ENCODE data around the gene ZNF334. TPM values are rescaled to one million over a fixed set of nuclear protein-coding genes. Genes with fewer than 3 reads are reported as not detected.
A peak's percentile ranks its signal among the peaks of the same experiment; 100 is the strongest.

Gene ZNF334
- total RNA-seq, 6 experiments from 2014 or later = 0.55 to 2.8 (median 1.3) TPM

DNA sequence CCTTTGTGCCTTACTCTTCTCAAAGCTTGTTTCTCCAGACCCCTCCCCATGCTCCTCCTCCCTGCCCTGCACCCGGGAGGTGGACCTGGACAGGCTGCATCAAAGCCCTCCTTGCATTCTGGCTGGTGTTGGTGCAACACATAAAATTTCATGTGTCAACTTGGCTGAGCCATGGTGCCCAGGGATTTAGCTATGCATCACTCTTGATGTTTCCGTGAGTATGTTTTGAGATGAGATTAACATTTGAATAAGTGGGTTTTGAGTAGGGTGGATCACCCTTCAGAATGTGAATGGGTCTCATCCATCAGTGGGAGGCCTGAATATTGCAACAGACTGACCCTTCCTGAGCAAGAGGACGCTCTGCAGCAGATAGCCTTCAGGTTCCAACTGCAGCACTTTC is 41.5 kb upstream of the ZNF334 start:
- intact Hi-C loops (cut with DNase I) = loop anchor here (5.0 to 10.0 kb wide), 2 partner anchors 127 to 130 kb away; partner anchors contain the start of gene TP53RK (in 1 of the 2)
- TF ChIP-seq, protein P1, sequence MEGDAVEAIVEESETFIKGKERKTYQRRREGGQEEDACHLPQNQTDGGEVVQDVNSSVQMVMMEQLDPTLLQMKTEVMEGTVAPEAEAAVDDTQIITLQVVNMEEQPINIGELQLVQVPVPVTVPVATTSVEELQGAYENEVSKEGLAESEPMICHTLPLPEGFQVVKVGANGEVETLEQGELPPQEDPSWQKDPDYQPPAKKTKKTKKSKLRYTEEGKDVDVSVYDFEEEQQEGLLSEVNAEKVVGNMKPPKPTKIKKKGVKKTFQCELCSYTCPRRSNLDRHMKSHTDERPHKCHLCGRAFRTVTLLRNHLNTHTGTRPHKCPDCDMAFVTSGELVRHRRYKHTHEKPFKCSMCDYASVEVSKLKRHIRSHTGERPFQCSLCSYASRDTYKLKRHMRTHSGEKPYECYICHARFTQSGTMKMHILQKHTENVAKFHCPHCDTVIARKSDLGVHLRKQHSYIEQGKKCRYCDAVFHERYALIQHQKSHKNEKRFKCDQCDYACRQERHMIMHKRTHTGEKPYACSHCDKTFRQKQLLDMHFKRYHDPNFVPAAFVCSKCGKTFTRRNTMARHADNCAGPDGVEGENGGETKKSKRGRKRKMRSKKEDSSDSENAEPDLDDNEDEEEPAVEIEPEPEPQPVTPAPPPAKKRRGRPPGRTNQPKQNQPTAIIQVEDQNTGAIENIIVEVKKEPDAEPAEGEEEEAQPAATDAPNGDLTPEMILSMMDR (IDR thresholded peaks at IDR 0.05) = no peak
- TF ChIP-seq POLR2A (IDR thresholded peaks at IDR 0.05) = no peak
- Histone ChIP-seq H3K4me1 (no peaks in the 10 kb centered on the region), H3K27ac (no peak overlapping the region), H3K36me3 (no peaks in the 10 kb centered on the region), H3K4me3 (no peak overlapping the region), H3K27me3 (no peaks in the 10 kb centered on the region), H3K9me3 (no peaks in the 10 kb centered on the region)
- WGBS (ENCODE audit: insufficient coverage, low coverage, low lambda C conversion rate, missing lambda C conversion rate) = 38% methylated on average over 3 of the region's 3 CpGs
- DNase-seq (no peak), ATAC-seq (no peak)

DNA sequence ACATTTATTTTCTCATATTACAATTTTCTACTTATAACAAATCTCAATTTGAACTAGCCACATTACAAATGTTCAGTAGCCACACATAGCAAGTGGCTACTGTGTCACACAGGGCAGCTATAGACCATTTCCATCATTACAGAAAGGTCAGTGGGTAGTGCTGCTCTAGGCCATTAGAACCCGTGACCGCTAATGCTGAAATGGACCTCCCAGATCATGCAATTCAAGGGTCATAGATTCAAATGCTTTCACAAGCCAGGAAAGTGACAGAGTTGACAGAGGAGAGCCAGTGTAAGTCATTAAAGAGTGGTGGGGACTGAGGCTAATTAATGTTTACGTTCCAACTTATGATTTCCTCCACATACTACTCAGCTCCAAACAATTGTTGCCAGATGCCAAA is 40.6 kb upstream of the ZNF334 start:
- H3K27ac ChIP-seq = no peak overlapping the region
- H3K27me3 ChIP-seq = no peaks in the 10 kb centered on the region
- intact Hi-C loops (cut with DNase I) = loop anchor here in 1 of 2 donors (10.0 kb wide), 1 partner anchor 131 kb away; the partner anchor contains the start of gene TP53RK
- no peaks in the 10 kb centered on the region for H3K4me1 ChIP-seq
- H3K4me3 ChIP-seq = no peak overlapping the region
- ATAC-seq = no peak
- TF ChIP-seq, protein P1 (IDR thresholded peaks at IDR 0.05) = no peak
- no peak for TF ChIP-seq POLR2A (IDR thresholded peaks at IDR 0.05)
- WGBS (ENCODE audit: insufficient coverage, low coverage, low lambda C conversion rate, missing lambda C conversion rate) = 81% methylated on average over 3 of the region's 3 CpGs
- no peak for DNase-seq
- H3K9me3 ChIP-seq = no peaks in the 10 kb centered on the region
- no peaks in the 10 kb centered on the region for H3K36me3 ChIP-seq

DNA sequence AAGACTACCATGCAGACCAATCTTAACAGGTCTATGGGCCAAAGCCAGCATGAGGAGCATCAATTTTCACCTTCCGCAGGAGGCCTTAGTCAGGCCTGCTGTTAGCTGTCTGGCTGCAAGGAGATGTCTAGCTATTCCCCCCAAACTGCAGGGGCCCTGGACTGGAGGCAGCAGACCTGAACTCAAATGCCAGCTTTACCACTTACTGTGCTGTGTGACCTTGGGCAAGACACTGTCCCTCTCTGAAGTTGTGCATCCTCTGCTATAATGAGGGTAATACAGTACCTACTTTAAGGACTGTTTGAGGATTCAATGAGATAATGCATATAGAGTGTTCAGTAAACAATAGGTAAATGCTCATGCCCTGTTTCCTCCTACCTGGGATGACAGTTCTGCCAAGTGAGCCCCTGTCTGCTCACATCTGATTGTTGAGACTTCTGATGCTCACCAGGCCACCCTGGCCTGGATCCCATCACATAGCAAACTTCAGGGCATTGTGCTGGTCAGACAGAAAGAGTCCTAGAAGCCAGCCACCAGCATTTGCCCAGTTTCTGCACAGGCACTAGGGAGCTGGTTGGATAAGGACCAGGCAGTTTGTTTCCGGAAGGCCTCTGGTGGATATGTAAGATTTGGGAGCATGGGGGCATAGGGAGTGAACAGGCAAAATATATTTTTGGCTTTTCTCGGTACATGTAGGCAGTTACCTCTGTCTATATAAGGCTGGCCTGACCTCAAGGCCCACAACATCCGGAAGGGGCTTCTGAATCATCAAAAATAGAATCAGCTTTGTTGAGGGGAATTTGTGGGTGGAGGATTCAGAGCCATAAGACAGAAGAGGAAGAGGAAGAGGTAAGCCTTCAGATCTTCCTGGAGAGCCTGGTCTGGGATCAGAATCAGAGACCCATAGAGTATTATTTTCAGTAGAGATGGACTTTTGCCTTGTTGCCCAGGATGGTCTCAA is 39.4 kb upstream of the ZNF334 start:
- H3K9me3 ChIP-seq = no peaks in the 10 kb centered on the region
- no peaks in the 10 kb centered on the region for H3K36me3 ChIP-seq
- H3K4me3 ChIP-seq = no peak overlapping the region
- no peaks in the 10 kb centered on the region for H3K27me3 ChIP-seq
- intact Hi-C loops (cut with DNase I) = loop anchor here in 1 of 2 donors (10.0 kb wide), 1 partner anchor 132 kb away; the partner anchor contains the start of gene TP53RK
- TF ChIP-seq, protein P1 (IDR thresholded peaks at IDR 0.05) = no peak
- no peak for TF ChIP-seq POLR2A (IDR thresholded peaks at IDR 0.05)
- no peak overlapping the region for H3K27ac ChIP-seq
- H3K4me1 ChIP-seq = no peaks in the 10 kb centered on the region
- peak in 1 of 4 donors; percentile 31 for ATAC-seq
- DNase-seq = no peak
- 52% methylated on average over 3 of the region's 4 CpGs for WGBS (ENCODE audit: insufficient coverage, low coverage, low lambda C conversion rate, missing lambda C conversion rate)

DNA sequence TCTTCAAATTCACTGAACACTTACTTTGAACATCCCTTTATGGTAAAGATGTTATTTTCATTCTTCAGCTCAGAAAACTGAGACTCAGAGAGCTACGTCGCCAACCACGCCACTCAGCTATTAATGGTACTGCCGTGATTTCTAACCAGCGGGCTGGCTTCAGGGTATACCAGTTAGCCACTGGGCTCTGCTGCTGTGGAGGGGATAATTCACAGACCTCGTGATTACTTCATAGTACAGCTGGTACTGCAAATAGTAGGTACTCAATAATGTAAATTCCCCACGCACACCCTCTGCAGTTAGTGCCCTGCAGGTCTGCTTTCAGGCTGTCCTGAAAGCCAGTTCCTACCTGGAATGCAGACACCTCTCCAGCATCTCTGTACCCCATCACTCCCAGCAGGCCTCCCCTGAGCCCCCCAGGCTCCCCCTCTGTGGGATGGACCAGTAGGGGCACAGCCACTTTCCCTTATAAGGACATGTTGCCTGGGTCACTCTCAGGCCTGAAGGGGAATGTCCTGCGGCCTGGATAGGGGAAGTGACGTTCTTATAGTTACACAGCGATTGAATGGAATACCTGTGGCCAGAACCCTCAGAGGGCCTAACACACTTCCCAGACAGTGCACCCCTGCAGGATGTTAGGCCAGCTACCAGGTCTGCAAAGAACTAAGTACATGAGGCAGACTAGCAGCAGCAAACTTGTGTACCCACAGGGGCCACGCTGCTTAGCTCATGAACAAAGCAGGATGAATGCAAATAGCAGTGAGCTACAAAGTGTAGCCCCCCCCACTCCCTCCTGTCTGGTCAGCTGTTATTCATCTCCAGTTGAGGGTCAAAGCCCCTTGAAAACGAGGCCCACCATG is 38.4 kb upstream of the ZNF334 start:
- no peaks in the 10 kb centered on the region for H3K4me1 ChIP-seq
- no peaks in the 10 kb centered on the region for H3K9me3 ChIP-seq
- H3K4me3 ChIP-seq = no peak overlapping the region
- H3K36me3 ChIP-seq = no peaks in the 10 kb centered on the region
- no peak overlapping the region for H3K27ac ChIP-seq
- intact Hi-C loops (cut with DNase I) = loop anchor here in 1 of 2 donors (10.0 kb wide), 1 partner anchor 133 kb away; the partner anchor contains the start of gene TP53RK
- WGBS (ENCODE audit: insufficient coverage, low coverage, low lambda C conversion rate, missing lambda C conversion rate) = 82% methylated on average over 8 of the region's 12 CpGs
- H3K27me3 ChIP-seq = no peaks in the 10 kb centered on the region
- ATAC-seq = no peak
- no peak for DNase-seq
- TF ChIP-seq, protein P1 (IDR thresholded peaks at IDR 0.05) = no peak
- TF ChIP-seq POLR2A (IDR thresholded peaks at IDR 0.05) = no peak
